Adrenal gland (tissue), 5 donors: ENCODE data around the gene LAMA4.

Experiments used
- POLR2A ChIP-seq, 2 donors: fragments of 450-650 bp; IDR thresholded peaks; one replicate each; pipeline ENCODE4 v1.6.1; 2017; ENCODE audit warnings: antibody characterized with exemption in 2 of 2, mild to moderate bottlenecking in 2 of 2, moderate library complexity in 1 of 2
- TF ChIP-seq, protein P1 (sequence below), 6 experiments: fragments of 450-650 bp in 4 of 6; fragments of 200-600 bp in 2 of 6; sonication (generic) in 1 of 6; IDR thresholded peaks; 1 replicate in 5 of 6; 2 replicates in 1 of 6; pipeline versions ENCODE4 v1.5.1 to v1.8.0; 2016 to 2021; ENCODE audit warnings: antibody characterized with exemption in 6 of 6, mild to moderate bottlenecking in 2 of 6, moderate library complexity in 1 of 6
- donor health status: DM: no; HTN: no; CAD: no.

DNA sequence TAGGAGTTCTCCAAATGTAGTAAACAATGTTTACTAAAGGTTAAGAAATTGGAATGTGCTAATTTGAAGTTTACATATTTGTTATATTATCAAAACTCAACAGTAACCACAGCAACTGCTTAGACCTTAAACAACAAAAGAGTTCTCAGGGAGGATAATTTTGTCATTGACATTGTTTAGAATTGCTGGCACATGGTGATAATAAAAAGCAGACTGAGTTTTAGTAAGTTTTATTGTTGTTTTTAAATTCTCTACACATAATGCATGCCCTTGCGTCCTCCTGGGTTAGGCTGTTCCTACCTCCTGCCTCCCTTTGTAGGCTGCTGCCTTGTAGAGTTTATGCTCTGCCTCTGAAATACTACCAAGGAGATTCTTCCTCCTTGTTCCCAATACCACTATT is 28.7 kb downstream of the LAMA4 start:
- TF ChIP-seq, protein P1, sequence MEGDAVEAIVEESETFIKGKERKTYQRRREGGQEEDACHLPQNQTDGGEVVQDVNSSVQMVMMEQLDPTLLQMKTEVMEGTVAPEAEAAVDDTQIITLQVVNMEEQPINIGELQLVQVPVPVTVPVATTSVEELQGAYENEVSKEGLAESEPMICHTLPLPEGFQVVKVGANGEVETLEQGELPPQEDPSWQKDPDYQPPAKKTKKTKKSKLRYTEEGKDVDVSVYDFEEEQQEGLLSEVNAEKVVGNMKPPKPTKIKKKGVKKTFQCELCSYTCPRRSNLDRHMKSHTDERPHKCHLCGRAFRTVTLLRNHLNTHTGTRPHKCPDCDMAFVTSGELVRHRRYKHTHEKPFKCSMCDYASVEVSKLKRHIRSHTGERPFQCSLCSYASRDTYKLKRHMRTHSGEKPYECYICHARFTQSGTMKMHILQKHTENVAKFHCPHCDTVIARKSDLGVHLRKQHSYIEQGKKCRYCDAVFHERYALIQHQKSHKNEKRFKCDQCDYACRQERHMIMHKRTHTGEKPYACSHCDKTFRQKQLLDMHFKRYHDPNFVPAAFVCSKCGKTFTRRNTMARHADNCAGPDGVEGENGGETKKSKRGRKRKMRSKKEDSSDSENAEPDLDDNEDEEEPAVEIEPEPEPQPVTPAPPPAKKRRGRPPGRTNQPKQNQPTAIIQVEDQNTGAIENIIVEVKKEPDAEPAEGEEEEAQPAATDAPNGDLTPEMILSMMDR (IDR thresholded peaks at IDR 0.05), result no peak
- no peak for TF ChIP-seq POLR2A (IDR thresholded peaks at IDR 0.05)
